Measurements from ENCODE around the gene IFT81.
"Not testable (repeated sequence)": the region's sequence is repeated elsewhere in the genome, so short reads cannot be mapped to it uniquely, and the experiment has no call there.

The IFT81 gene

GRCh38 chr12:110247340-110248095, 123.4 kb downstream of the IFT81 start:
- no peak for DNase-seq

- no peak for DNase-seq
Observed at GRCh38 chr12:110248096-110248447, 123.9 kb downstream of the IFT81 start.

GRCh38 chr12:110249105-110249504, 124.9 kb downstream of the IFT81 start:
- no peak for DNase-seq

- DNase-seq: no peak
Observed at GRCh38 chr12:110249716-110250225, 125.6 kb downstream of the IFT81 start.

DNA sequence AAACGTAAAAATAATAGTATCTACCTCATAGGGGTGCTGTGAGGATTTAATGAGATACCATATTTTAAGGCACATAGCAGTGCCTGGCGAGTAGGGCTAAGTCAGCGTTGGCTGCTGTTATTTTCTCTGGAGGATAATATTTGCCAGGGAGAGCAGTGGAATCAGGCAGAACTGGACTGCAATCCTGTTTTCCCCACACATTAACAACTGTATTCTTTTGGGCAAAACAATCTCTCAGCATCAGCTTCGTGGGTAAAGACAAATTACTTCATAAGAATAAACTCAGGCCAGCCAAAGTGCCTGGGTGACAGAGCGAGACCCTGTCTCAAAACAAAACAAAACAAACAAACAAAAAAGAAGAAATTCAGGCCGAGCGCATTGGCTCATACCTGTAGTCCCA, 127.2 kb downstream of the IFT81 start:
- no peak for DNase-seq

DNA sequence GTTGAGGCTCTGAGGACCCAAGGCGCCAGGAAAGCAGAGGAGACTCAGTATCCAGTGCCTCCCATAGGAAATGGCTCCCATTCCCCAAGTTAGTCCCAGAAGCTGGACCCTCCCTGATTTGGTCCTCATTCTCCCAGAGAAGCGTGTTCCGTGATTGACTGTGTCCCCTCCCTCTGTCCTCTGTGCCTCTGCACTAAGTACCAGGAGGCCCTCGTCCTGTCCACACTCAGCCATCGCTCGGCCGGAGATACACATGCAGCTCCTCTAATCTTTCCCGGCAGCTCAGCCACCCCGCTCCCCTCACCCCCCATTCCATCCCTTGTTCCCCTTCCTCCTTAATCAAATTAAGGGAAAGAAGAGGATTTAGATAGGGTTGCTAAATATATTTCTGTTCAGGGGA, 128.6 kb downstream of the IFT81 start:
- DNase-seq: no peak

GRCh38 chr12:110253176-110253575, 129.0 kb downstream of the IFT81 start:
- DNase-seq: no peak

- no peak for DNase-seq
Observed at GRCh38 chr12:110254971-110255540, 130.9 kb downstream of the IFT81 start.

GRCh38 chr12:110255890-110256456, 131.8 kb downstream of the IFT81 start:
- not testable (repeated sequence) for DNase-seq

DNA sequence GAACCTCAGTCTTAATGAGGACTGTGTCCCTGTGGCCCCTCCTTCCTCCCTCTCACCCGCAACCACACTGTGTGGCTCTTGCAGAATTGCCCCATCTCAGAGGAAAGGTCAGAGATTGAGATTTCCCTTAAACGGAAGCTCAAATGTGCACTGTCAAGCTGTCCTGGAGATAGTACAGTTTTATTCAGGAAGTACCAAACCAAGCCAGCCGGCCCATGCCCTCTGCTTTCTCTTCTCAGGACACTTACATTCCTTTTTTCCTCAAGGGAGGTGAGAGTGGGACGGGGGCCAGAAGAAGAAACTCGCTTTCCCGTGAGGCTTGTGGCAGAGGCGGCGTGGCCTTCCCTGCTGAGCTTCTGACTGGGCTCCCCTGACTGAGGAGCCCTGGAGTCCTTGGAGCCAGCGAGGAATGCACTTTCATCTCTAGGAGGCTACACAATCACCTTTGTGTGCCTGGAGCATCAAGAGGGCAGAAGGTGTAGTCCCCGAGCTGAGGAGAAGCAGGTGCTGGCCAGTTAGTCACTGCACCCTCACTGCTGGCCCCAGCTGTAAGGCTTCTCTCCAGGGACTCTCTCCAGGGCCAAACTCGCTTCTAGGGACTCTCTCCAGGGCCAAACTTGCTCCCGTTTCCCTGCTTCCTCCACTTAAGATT, 132.7 kb downstream of the IFT81 start:
- no peak for DNase-seq

DNA sequence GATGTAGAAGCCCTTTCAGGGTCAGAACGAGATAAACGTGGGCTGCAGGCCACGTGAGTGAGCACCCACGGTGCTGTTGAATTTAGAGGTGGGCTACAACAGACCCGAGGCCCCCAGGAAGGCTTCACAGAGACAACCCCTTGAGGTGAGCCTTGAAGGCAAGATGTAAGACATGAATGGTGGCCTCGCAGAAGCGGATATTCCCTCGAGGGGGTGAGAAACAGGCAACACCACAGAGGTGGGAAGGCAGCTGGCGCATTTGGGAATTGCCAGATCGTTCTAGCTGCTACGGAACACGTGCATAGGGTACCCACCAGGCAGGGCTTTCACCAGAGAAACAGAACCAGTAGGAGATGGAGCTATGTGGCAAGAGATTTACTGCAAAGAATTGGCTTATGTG, 134.3 kb downstream of the IFT81 start:
- no peak for DNase-seq

- no peak for DNase-seq
Observed at GRCh38 chr12:110262442-110263388, 138.6 kb downstream of the IFT81 start.

DNA sequence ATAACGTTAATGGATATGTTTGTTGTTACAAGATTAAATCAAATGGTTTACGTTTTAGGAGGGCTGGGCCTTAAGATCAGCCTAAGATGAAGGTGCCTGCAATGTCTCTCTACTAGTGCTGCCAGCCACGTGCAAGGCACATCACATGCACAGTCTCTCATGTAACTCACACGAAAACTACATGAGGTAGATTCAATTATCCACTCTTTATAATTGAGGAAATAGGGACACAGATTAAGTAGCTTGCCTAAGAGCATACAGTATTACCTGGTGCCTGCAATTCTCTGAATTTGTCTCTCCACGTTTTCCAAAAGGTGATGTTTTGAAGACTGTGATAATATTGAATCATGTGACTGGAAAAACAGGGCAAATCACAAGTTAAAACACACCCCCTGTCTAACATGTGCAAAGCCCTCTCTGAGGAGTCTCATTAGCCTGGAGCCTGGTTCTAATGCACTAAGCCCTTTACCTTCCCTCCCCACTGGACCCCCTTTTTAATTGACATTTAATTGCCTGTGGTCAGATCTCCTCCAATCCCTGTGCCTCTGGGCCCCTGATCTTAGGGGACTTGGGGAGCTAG, 142.3 kb downstream of the IFT81 start:
- DNase-seq: no peak

DNA sequence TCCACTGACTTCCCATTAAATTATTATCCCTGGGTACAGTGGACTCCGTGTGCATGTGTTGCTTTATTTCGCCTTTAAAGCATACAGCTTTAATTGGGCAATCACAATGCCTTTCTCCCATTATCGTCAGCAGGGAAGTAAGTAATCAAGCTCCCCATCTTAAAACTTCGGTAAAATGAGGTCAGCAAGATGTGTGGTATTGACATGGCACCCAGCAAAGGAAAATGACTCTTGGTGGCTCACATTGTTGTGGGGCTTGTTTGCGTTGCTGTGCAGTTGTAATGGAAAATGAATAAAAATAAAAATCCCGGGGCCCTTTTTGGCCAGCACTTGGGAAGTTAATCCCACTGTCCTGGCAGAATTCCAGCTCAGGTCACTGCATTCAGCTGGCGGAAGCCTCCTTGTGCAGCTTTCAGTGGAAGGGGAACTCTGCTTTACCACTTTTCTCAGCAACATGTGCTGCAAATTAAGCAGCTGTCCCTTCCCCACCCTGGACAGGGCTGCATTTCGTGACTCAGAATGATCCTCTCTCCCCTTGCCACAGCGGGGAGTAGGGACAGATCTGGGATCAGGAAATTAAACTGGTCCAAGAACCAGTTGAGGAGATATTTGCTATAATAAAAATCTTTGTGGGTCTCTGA, 142.9 kb downstream of the IFT81 start:
- DNase-seq: no peak

Measured in activated CD4-positive, alpha-beta T cell treated with anti-CD3 and anti-CD28 coated beads, Interleukin-10, Interleukin-2, amounts not matched to agents 100 ng/mL and 50 ng/mL, durations not matched to agents 16 hours and 8 hours (primary cell).